CD4-positive, alpha-beta T cell treated with Interleukin-21 for 1 hour (primary cell): ENCODE results near the gene APEH.

Experiments
- DNase-seq: peaks from one replicate; pipeline ENCODE4 v3.0.0-alpha.2; 2020

APEH gene

DNA sequence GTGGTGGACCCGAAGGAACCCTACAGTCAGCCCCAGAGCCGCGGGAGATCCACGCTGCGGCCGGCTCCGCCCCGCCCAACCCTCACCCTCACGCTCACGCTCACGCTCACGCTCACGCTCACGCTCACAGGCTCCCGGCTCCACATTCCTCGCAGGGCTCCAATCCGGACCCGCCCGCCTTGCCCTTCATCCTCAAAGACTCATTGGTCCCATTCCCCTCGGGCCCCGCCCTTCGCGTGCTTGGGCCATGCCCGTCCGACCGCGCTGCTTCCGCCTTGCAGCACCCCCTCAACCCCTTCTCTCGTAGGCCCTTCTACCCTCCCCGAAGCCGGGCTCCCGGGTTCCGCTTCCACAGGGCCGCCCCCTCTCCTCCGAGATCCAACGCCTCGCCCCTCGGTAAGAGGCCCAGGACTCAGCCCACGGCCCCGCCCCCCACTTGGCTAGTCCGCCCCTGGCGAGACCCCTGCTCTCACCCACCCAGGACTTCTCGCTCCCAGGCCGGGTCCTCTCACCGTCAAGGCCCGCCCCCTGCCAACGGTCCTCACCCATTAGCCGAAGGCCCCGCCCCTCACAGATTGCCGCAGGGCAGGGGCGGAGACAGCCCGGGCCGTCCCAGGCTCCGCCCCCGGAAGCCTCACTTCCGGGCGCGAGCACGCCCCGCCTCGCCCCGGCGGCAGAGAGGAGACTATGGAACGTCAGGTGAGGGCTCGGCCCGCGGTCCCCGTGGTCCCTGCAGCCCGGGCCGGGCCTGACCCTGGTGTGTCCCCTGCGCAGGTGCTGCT is at the start of gene APEH:
Gene APEH (plus strand): TSS at position 637 of the 782 bp plus-strand sequence. CDS start 51 bp downstream, at position 688.
- DNase-seq, result peak; percentile 97

DNA sequence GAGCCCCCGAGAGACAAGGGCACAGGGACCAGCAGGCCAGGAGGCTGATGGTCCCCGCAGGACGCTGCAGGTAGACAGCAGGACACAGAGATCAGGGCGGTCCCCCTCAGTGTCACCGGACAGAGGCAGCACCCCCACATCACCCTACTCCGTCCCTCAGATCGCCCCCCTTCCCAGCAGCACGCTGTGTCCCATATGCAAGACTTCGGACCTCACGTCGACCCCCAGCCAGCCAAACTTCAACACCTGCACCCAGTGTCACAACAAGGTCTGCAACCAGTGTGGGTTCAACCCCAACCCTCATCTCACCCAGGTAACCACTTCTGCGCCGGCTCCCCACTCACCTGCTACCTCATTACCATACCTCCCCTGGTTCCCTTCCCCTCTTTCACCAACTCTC is 49.1 kb upstream of the APEH start:
- DNase-seq, result no peak

DNA sequence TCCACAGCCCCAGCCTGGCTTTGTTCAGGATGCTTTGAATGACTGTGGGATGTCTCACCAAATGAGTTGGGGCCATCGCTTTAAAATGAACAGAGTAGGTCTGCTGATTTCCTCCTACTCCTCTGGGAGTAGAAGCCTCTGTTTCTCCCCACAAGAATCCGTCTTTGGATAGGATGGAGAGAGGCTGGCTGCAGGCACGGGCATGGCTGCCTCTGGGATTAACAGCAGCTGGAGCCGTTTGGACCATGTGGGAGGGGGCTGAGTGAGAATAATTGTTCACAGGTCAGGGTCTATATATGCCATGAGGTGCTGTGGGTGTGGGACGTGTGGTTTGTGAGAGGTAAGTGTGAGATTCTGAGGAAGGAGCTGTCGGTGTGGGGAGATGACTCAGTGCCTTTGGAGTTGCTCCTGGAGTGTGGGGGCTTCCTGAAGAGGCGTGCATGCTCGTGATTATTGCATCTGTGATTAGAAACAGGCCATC is 48.0 kb upstream of the APEH start:
- DNase-seq, result no peak

DNA sequence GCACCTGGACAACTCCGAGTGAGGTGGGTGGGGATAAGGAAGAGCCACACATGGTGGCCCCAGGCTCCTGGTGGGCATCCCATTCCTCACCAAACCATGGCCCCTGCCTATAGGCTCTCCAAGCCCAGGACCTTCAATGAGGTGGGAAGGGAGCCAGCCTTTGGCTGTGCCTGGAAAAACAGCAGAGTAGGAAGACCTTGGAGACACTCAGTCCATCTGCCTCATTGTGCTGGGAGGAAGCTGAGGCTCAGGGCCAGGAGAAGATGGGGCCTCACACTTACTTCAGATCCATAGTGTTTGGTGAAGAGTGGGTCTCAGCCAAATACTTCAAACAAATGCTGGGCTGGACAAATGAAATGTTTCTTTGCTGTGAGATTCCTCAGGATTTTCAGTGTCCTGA is 47.4 kb upstream of the APEH start:
- DNase-seq, result no peak

DNA sequence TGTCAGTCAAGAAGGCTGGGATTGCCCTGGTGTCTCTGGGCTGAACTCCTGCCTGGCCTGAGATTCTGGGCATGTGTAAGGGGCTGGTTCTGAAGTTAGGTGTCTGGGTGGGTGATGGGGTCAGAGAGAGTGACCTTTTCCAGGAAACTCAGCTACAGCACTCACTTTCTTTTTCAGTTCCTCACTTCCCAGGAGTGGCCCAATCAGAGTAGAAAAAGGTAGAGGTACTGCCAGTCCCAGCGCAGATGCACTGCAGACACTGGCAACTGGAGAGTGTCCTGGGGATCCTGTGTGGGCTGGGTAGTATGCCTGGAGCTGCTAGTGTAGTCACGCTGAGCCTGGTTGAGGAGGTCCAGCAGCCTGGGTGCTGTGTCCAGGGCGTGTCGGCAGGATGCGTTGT is 46.5 kb upstream of the APEH start:
- no peak for DNase-seq

DNA sequence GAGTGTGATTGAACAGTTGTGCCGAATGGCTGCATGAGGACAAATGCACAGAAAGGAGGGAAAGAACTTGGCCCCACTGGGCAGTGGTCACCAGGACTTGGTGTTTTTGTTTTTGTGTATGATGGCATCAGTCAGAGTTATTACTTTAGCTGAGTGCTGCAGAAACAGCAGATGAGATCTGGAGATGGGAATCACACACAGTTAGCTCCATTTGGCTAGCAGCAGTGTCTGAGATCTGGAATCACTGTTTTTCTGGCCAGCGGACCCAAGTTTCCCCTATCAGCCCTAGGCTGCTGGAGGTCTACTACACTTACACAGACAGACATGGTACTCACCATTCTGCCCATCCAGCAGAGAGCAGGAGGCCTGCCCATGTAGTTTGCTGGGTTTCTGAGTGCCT is 45.9 kb upstream of the APEH start:
- no peak for DNase-seq

DNA sequence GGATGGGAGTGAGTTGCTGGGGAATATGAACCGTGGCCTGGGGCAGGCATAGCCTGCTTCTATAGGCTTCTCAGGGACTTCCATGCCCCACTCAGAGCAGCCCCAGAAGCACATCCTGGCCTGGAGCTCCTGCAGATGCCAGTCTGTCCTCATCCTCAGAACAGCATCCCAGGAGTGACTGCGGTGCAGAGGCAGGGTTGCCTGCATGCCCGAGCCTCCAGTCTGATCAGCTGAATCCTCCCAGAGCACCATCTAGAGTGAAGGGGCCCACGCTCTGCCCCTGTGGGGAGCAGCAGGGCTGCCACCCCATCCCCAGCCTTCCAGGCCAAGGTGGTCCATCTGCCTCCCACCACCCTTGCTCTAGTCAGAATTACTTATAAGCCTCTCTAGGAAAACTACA is 44.7 kb upstream of the APEH start:
- no peak for DNase-seq

DNA sequence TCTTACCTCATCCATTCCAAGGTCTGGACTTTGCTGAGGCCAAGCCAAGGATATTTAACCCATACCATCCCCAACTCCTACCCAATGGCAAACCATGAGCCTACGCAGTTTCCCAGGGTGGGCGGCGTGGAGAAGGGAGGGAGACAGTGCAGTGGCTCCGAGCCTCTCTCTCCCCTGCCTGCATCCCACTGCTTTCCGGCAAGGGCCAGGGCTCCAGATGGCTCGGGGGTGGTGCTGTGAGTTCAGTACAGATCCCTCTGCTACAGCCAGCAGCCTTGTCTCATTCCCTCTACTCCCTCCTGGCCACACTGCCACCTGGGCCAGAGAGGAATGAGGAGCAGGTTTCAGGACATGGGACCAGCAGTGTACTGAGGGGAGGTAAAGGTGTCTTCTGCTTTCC is 44.3 kb upstream of the APEH start:
- DNase-seq, result no peak

DNA sequence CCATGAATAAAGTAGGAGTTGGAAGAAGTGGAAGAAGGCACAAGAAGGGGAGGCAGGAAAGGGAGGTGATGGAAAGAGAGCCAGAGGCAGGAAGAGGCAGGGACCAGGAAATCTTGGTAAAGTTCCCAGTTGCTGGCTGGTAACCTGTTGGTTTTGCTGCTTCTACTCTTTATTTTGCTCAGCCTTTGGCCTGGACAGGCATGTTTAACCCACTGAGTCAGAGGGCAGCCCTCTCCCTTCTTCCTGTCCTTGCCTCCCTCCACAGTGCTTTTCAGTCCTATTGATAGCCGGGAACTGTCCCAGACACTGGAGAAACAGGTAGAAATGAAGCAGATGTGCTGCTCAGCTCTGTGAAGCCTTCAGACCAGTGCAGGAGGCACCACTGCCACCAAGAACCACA is 43.4 kb upstream of the APEH start:
- no peak for DNase-seq

DNA sequence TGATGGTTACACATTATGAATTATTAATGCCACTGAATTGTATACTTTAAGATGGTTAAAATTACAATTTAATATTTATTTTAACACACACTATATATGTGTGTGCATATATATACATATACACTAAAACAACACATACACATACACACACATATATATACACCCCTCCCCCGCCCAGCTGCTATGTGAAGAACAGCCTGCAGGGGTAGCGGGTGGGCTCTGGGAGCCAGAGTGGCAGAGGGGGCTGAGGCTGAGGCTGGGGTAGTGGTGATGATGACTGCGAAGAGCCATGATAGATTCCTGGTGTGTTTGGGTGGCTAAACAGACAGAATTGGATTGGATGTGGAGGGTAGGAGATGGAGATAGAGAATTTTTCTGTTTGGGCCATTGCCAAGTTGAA is 39.4 kb upstream of the APEH start:
- no peak for DNase-seq

DNA sequence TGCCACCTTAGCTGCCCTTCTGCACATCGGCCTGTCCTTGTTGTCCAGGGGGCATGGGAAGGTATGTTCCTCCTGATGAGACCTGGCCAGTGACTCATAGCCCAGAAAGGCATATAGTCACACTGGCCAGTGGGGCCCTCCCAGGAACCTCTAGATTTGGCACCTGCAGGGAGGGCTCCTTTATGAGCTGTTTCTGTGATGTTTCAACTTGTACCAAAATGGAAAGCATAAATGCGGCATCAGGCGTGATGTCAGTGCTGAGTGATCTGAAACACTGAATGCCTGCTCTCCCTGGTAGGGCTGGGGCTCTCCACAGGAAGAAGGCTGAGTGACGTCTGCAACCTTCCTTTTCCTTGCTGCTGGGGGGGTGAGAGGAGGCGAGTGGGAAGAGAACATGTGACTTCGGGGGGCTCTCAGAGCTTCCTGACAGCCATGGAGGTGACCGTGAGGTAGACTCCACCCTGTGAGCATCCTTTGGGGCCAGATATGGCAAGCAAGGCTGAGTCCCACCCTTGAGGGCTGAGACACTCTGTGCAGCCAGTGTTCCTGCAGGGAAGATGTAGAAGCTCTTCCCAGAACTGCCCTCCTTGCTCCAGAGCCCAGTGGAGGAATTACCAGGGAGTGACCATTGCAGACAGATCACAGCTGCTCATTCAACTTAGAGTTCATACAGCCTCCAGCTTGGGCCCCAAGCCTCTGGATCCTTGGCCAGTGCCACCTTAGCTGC is 37.1 kb upstream of the APEH start:
- DNase-seq, result no peak

DNA sequence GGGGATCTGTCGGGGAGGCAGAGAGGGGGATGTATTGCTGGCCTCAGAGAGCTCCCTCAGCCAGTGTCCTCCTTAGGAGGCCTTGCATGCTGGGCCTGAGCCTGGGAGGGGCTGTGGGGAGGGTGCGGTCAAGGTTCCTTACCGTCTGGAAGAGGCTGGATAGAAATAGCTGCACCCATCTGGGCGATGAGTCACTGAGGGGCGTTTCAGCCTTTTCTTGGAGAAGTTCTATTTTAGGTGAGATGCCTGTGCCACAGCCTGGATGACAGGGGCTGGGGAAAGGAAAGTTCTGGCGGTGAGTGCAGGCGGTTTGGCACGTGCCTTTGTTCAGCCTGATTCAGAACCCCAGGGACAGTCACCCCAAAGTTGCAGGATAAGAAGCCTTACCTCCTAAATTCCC is 35.7 kb upstream of the APEH start:
- no peak for DNase-seq

DNA sequence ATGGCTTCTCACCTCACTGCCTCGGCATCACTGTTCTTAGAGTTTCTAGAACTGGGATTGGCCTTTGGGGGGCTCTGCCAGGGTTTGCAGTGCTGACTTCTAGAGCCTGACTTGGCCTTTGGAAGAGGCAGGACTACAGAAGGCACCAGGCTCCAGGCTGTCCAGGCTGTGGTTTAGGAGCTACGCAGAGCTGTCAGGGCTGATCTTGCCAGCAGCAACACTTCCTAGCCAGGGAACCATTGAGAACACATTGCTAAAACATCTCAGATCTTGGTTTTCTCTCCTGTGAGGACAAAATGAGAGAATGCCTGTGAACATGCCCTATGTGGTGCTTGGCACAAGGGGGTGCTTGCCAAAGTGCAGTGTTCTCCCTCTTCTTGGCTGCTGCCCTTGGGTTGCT is 34.6 kb upstream of the APEH start:
- no peak for DNase-seq

DNA sequence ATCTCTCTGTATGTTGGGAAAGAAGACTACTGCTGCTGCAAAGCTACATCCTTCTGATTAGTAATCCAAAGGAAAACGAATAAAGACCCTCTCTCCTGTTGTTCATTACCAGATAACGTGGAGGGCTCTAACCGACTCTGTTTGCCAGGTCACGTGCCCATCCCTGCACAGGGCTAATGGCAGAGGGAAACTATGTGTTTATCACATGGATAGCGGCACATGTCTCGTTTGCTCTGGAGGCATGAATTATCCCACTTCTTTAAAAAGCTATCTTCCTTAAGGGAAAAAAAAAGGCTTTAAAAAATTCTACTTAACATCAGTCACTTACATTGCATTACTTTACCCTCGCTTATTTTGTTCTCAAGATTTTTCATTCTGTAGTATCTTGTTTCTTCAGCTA is 32.9 kb upstream of the APEH start:
- DNase-seq, result no peak

DNA sequence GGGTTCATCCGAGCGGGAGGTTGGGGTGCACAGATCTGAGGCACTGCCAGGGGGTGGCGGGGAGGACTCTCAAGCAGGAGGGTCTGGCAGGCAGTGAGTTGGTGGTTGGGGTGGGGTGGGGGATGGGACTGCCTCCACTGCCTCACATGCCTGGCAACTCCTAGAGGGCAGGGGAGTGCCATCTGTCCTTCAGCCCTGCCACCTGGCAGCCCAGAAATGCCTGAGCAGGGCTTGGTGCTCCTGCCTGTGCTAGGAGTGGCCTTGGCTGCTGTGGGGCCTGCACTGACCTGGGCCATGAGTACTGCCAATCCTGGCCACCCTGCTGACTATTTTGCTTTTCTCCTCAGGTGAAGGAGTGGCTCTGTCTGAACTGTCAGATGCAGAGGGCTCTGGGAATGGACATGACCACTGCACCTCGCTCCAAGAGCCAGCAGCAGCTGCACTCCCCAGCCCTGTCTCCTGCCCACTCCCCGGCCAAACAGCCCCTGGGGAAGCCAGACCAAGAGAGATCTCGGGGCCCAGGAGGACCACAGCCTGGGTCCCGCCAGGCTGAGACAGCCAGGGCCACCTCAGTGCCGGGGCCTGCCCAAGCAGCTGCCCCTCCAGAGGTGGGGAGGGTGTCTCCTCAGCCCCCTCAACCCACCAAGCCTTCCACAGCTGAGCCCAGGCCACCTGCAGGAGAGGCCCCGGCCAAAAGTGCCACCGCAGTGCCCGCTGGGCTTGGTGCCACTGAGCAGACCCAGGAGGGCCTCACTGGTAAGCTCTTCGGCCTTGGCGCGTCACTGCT is 32.0 kb upstream of the APEH start:
- no peak for DNase-seq

DNA sequence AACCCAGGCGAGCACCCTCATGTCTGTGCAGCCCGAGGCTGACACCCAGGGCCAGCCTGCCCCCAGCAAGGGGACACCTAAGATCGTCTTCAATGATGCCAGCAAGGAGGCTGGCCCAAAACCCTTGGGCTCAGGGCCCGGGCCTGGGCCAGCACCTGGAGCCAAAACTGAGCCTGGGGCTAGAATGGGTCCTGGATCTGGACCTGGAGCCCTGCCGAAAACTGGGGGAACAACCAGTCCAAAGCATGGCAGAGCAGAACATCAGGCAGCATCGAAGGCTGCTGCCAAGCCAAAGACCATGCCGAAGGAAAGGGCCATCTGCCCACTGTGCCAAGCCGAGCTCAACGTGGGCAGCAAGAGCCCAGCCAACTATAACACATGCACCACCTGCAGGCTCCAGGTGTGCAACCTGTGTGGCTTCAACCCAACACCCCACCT is 31.4 kb upstream of the APEH start:
- DNase-seq, result no peak

DNA sequence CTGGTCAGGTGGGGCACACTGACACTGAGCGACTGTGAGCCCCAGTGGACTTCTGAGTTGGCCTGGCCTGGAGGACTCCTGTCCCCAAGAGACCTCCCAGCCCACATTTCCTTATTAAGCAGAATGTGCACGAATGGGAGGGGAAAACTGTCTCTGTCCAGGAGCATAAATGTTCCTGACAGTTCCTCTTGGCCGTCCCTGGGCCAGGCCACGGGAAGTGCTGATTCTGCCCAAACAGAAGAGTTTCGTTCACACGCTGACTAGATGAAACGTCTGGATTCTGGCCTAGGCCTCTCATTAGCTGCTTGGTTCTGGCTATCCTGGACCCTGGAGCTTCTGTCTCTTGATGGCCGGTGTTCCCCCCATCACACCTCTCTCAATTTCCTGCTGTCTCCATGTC is 29.5 kb upstream of the APEH start:
- DNase-seq, result no peak

DNA sequence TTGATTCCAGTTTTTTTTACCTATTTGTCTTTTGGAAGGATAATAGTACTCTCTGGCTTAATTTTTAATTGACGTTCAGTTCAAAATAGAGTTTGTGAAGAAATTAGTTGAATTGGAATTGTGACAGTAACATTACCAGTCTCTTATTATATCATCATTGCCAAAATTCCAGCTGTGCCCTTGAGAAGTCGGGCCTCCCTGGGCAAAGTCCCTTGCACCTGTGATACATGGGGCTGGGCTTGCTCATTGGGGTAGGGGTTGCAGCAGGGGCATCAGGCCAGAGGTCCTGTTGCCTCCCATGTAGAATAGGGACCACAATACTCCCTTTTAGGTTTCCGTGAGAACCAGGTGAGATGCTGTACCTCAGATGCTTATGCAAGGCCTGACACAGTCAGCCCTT is 27.9 kb upstream of the APEH start:
- DNase-seq, result no peak

DNA sequence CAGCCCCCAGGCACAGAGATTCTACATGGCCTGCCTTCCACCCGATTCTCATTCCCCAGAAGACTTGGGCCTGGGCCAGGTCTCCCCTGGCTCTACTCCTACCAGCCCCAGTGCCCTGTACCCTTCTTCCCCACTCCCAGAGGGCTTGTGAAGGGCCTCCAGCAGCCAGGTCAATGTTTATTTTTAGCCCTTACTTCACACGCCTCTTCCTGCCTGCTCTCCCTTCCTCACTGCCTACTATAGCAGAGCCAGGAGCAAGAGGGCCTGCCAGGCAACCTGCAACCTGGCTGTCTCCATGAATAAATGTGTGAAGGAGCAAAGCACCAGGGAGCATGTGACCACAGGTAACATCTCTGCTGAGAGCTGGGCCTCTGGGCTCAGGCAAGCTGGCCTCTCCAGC is 26.4 kb upstream of the APEH start:
- no peak for DNase-seq

DNA sequence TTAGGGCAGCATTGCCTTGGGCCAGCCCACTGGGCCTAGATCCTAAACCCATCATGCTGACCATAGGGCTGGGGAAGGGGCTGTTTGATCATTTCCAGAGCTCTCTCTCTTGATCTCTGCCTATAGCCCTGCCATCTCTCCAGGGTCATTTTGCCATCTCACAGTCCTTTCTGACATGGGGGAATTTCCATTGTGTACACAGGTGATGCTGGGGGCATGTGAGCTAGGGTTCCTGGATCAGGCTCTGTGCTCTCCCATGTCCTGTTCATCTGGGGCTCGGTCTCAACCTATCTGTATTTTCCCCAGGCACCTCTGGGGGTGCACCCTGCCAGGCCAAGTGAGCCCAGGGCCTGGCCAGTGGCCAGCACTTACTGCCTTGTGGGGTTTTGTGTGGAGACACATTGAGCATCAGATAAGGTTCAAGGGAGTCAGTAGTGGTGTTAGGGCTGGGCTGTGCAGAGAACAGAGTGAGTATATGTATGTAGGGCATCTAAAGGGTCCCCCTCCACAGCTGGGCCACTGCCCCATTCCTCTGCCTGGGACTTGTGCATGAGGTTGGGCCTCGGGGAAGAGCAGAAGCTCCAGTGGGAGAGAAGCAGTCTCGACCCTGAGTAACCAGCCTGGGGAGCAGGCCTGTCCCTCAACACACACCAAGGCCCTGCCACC is 25.7 kb upstream of the APEH start:
- no peak for DNase-seq

DNA sequence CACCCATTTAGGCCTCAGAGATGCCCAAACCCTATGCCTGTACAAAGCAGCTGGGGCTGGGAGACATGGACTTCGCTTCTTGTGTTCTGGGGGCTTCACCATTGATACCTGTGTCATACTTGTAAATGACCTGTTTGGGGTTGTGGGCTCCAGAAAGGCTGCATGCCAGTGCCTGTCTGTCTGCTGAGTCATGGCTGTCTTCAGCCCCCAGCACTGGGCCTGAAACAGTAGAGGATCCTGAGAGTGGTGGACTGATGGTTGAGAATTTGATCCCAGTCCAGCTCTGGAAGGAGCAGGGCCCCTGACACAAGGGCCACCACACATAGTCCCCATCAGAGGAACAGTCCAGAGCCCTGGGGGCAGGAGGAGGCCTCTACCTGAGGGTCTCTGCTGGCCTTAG is 24.6 kb upstream of the APEH start:
- DNase-seq, result no peak

DNA sequence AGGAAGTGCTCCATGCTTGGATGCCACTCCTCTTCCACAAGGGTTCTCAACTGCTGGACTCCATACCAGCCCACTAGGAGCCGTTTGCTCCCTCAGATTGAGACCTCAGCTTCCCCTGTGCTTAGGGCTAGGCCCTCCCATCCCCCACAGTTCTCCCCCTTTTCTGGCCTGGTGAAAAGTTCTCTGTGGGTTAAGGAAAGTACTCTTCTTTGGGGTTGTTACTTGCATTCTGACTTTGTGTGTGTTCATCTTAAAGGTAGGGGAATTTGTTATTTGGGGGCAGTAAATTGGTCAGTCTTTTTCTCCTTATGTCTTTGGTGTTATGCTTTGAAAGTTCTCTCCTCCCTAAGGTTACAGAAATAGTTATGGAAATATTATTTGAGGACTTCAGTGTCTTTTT is 24.0 kb upstream of the APEH start:
- no peak for DNase-seq

DNA sequence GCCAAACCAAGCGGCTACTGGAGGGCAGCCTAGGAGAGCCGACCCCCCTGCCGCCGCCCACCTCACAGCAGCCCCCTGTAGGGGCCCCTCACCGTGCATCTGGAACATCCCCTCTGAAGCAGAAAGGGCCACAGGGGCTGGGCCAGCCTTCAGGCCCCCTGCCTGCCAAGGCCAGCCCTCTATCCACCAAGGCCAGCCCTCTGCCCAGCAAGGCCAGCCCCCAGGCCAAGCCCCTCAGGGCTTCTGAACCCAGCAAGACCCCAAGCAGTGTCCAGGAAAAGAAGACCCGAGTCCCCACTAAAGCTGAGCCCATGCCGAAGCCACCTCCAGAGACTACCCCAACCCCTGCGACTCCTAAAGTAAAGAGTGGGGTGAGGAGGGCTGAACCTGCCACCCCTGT is 23.5 kb upstream of the APEH start:
- no peak for DNase-seq
